Measurements from ENCODE around the gene FUBP1.
A peak's percentile ranks its signal among the peaks of the same experiment; 100 is the strongest.
"Not testable (repeated sequence)": the region's sequence is repeated elsewhere in the genome, so short reads cannot be mapped to it uniquely, and the experiment has no call there.

Gene FUBP1

DNA sequence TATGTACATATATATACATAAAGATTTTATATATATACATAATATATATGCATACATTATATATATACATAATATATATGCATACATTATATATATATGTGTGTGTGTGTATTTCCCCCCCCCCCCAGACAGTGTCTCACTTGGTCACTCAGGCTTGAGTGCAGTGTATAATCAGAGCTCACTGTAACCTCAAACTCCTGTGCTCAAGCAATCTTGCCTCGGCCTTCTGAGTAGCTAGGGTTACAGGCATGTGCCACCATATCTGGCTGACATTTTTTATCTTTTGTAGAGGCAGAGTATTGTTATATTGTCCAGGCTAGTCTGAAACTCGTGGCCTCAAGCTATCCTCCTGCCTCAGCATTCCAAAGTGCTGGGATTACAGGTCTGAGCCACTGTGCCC, 9.0 kb upstream of the FUBP1 start:
- DNase-seq (ENCODE audit: low spot score), result no peak

DNA sequence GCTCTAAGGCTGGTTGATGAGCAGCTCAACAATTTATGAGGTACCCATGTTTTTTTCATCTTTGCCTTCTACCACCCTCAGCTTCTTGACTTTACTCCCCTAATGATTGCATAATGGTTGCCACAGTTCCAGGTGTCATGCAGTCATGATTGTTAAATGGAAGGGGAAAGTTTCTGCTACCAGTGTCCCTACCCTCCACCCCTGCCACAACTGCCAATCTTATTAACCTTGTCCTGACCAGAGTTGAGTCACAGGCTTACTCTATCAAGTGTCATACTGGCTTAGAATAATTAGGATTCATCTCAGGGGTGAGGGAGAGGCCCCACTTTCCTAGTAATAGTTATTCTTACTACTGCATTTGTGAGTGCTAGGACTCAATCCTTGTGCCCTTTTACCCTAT, 7.9 kb upstream of the FUBP1 start:
- no peak for DNase-seq (ENCODE audit: low spot score)

DNA sequence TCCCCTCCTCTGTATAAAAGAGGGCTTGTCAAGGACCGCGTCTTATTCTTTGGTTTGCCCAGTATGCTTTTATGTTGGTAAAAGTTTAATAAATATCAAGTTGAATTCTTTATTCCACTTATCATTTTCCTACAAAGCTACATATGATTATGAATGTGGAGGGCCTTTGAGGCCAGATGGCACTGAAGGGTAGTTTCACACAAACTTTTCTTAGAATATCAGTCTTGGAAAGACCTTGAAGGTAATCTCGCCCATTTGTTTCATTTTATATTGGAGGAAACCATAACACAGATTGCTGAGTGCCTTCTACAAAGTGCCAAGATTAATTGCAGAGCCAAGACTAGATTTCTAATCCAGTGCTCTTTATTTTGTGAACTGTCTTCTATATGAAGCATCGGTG, 5.8 kb upstream of the FUBP1 start:
- DNase-seq (ENCODE audit: low spot score), result no peak

DNA sequence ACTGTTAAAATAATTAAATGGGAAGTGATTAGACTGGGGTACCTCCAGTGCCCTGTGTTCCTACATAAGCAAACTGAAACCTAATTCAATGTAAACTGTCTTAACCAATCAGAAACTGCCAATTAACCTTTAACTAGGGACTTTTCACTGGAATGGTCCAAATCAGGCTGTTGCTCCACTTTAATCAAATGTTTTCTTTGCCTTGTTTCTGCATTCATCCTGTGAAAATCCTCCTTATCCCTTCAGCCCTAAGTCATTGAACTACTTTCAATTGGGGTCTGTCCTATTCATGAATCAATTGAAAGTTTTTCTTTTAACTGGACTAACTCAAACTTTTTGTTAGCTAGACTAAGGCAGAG, 5.1 kb upstream of the FUBP1 start:
- no peak for DNase-seq (ENCODE audit: low spot score)

DNA sequence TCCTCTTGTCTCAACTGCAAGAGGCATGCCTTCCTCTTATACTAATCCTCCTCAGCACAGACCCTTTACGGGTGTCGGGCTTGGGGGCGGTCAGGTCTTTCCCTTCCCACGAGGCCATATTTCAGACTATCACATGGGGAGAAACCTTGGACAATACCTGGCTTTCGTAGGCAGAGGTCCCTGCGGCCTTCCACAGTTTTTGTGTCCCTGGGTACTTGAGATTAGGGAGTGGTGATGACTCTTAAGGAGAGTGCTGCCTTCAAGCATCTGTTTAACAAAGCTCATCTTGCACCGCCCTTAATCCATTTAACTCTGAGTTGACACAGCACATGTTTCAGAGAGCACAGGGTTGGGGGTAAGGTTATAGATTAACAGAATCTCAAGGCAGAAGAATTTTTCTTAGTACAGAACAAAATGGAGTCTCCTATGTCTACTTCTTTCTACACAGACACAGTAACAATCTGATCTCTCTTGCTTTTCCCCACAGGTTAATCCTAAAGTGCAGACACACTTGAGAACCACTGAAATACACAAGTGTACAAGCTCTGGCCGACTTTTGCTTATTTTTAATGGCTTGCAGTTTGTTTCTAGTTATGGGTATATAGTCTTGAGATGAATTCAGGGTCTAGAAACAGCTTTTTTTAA, 4.6 kb upstream of the FUBP1 start:
- DNase-seq (ENCODE audit: low spot score), result not testable (repeated sequence)

DNA sequence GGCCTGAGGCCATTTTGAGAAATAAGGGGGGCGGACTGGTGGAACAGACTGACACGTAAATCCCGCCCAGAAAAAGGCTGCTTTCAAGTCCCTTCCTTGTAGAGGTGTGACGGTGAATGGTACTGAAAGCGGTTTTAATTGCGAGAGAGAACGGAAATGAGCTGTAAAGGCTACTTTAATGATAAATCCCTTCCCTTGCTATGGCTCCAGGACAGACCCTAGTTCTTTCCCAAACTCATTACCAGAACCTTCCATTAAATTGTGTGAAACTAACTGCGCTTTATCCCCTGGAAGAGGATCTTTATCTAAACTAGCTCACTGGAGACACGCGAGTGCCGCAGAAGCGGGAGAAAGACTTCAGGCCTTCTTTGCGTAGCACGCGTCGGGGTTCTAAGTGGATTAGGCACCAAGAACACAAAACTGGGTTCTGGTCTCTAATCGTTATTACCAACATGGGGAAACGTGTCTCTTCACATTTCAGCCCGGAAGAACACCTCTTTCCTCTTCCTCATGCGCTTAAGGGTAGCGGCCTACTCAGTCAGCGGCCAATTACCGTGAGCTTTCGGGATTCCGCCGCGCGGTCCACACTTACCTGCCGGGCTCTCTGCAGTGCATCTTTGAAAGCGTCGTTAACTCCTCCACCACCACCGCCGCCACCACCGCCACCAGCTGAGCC, 441 bp downstream of the FUBP1 start:
- peak; percentile 6 for DNase-seq (ENCODE audit: low spot score)

DNA sequence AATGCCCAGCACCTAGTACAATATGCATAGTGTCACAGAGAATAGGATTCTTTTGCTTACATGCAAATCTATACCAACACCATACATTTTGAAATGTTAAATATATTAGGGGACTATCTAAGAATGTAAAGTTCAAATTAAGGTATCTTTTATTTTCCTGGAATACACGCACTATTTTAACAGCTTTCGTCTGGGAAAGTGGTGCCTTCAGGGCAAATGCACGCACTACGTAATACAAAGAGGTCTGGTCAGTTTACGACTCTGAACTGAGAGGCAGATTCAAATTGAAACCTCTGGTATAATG, 931 bp downstream of the FUBP1 start:
- DNase-seq (ENCODE audit: low spot score), result peak; percentile 73

DNA sequence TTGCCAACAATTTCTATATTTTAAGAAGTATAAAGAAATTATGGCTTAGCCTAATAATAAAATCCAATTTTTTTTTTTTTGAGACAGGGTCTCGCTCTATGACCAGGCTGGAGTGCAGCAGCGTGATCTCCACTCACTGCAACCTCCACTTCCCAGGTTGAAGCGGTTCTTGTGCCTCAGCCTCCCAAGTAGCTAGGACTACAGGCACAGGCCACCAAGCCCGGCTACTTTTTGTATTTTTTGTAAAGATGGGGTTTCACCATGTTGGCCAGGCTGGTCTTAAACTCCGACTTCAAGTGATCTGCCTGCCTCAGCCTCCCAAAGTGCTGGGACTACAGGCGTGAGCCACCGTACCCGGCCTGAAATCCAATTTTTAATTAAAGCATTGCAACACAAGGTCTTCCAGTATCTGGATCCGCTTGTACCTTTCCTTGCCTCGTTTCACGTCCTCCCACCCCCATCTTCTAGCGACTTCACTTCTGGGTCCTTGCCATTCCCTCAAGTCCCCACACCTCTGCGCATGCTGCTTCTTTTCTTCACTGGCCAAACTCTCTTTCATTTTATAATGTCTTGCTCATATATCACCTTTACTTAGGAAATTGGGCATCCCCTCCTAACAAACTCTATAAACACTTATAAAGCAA, 2.3 kb downstream of the FUBP1 start:
- DNase-seq (ENCODE audit: low spot score), result no peak

DNA sequence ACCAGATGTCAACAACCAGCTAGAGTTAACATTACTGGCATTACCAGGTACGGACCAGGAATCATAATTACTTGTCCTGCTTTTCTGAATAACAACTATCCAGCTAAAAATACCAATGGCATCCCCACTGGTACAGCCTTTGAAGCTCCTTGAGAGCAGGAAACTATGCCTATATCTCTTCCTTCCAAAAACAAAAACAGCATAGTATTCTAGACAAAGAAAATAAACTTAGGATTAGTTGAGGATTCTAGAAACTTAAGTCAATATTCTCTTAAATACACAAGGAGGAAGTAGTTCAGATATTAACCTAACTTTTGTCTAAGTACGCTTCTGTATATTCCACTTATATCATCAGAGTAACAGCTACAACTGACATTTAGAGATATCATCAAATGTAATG, 3.0 kb downstream of the FUBP1 start:
- no peak for DNase-seq (ENCODE audit: low spot score)

DNA sequence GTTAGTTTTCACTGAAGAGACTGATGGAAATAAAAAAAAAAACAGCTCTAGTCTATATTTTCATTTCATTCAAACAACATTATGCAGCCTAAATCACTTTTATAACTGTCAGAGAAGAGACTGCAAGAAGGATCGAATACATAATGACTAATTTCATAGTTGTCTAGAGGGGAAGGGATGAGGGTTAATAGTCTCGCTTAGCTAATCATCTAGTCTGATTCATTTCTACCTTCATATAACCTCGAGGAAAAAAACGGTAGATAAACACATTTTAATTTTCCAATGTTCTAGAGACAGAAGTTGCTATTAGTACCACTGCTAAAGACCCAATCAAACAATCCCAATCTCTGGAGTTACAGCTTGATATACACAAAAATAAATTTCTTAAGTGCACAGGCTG, 3.5 kb downstream of the FUBP1 start:
- DNase-seq (ENCODE audit: low spot score), result peak; percentile 45

DNA sequence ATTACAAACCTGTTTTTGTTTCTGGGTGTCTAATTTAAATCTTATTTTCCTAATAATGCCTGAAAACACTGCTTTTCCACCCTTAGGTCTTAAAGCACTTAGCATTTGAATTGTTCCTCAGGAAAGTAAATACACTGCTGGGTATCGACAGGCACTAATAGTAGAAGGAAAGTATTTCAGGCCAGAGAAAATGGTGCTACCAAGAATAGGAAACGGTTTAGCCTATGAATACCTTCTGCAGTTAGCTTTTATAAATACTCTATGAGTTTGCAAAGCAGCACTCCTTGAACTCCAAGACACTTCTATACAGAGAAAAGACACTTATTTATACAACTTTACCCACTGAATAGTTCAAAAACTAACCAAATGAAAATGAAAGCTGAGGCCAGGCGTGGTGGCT, 6.8 kb downstream of the FUBP1 start:
- DNase-seq (ENCODE audit: low spot score), result no peak

DNA sequence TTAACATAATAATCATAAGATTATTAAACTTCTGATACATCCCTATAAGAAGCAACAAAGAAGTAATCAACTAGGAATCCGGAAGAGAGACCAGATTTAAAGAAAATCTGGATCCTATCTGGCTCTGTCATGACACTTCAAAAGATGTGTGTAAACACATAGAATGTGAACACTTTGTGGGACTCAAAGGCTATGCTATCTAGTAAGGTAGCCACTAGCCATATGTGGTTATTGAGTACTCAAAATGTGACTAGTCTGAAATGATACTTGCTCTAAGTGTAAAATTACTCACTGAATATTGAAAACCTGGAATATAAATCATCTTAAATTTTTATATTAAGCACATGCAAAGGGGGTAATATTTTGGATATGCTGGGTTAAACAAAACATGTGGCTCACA, 8.7 kb downstream of the FUBP1 start:
- peak; percentile 9 for DNase-seq (ENCODE audit: low spot score)

DNA sequence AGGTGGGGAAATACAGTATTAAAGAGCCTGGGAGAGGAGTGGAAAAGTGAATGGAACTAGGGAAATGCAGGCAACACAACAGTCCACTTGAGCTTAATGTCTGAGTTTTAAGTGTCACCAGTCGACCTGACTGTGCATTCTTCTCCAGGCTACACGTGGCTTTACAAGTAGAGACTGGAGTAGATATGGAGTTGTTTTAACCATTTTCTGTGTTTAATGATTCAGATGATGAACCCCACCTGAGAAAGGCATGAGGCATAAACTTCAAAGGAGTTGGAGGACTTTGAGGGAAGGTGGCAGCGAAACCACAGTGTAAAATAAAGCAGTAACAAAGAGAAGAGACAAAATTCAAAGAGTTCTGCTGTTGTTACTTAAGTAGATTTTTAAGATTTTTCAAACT, 12.6 kb downstream of the FUBP1 start:
- DNase-seq (ENCODE audit: low spot score), result no peak

DNA sequence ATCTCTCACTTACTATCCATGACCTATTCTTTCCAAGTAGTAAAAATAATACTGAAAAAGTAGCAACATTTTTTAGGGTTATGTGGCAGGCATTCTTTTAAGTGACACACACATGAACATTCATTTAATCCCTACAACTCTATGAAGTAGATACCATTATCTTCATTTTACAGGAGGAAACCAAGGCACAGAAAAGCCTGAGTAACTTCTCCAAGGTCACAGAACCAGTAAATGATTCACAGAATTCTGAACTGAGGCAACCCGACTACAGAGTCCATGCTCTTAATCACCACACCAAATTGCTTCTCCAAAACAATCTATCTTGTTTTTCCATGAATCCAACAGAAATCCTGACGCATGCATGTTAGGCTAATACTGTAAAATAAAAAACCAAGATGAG, 17.5 kb downstream of the FUBP1 start:
- no peak for DNase-seq (ENCODE audit: low spot score)

DNA sequence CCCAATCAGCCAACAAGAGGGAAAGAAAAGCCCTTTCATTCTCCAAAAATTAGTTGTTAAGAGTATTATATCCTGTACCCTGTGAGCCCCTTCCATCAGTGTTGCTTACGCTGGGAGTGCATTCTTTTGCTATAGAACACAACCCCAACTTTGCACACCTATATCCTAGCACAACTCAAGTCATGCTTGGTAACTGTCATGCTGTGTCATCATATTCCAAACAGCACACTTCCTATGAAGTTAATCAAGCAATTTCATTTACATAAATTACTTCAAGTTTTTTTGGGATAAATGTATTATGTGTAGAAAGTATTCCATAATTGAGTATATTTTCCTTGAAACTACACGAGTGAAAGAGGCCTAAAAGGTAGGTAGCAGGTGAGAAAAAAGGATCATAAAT, 20.0 kb downstream of the FUBP1 start:
- DNase-seq (ENCODE audit: low spot score), result no peak

DNA sequence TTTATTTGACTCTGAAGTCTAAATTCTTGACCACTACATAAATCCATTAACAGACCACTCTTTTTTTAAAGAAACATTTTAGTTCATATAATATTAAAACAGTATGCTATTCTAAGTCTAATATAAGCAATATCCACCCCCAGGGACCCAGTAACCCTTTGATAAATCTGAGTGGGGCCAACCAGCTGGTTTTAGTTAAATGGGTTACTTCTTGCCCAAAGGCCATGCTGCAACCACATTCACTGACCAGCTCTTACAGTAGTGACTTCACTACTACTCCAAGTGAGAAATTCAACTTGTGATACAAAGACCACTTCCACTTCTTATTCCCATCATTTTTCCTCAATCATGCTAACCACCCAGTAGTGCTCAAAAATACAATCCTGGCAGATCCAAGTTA, 20.5 kb downstream of the FUBP1 start:
- no peak for DNase-seq (ENCODE audit: low spot score)

DNA sequence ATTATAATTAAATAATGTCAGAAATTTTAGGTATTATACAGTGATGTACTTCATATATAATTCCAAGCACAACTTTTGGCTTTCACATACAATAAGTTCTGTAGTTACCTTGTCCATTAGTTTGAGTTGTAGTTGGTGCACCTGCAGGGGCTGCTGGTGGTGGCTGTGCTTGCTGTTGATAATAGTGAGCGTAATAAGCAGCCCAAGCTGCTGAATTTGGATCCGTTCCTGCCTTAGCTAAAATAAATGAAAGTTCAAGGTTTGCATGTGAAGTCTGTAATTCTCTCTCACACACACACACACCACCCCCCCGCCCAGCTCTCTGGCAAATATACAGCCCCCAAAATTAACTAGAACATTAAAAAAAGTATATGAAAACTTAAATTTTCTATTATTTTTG, 22.4 kb downstream of the FUBP1 start:
- DNase-seq (ENCODE audit: low spot score), result no peak

DNA sequence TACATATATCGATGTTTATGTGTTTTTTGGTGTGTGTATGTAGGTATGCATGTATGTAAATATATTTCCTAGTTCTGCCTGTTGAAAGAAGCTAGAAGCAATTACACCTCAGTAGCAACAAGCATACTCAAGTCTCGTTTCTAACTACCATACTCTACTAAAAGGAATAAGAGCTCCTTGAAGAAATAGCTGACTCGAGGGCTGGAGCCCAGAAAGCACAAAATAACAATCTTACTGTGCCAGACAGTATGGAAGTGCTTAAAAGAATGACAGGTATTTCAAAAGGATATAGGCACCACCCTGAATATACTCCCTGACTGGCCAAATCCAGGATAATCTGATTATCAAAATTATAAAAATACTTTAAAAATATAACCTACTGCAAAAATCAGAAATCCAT, 23.2 kb downstream of the FUBP1 start:
- DNase-seq (ENCODE audit: low spot score), result no peak

DNA sequence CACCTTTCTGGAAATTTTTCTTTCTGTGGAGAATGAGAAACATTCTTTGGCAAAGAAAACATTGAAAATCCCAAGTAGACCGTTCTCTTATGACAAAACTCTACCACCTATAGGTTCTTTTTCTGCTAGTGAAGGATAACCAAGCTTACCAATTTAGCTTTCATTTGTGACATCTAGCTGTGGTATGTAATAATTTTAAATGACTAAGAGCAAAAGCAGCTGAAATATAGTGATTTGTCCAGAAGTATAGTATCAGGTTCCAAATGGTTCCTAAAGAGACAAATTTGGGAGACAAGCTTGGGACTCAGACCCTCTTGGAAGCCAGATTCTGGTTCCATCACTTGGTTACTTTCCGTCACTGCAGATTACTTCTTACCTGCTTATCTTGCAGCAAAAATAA, 24.4 kb downstream of the FUBP1 start:
- no peak for DNase-seq (ENCODE audit: low spot score)

DNA sequence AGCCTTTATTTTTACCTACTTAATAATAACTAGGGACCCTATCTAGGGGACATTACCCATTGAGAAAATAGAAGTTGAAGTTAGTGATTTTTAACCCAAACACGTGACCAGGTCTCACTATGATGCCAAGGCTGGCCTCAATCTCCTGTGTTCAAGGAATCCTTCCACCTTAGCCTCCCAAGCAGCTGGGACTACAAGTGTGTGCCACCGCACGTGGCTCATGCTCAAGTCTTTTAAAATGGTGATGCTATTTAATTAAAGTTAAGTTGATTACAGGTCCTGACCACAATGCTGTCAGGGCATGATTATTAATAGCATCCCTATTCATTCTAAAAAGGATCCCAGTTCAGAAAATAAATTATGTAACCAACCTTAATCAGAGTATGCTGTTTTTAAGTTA, 25.0 kb downstream of the FUBP1 start:
- DNase-seq (ENCODE audit: low spot score), result no peak

DNA sequence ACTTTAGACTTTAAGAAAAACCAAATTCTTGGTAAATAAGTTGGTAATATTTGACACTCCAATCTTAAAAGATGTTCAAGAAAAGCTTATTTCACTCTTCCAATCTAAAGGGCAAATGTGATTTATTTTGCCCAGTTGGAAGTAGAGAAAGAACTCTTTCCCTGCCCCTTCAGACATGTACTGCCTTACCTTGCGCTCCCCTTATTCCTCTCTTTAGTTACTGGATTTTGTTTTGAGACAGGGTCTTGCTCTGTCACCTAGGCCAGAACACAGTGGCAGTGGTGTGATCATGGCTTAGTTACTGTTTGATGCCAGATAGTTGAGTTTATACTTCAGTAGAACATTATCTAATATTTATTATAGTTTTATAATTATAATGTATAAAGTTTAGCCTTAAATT, 27.5 kb downstream of the FUBP1 start:
- DNase-seq (ENCODE audit: low spot score), result no peak

DNA sequence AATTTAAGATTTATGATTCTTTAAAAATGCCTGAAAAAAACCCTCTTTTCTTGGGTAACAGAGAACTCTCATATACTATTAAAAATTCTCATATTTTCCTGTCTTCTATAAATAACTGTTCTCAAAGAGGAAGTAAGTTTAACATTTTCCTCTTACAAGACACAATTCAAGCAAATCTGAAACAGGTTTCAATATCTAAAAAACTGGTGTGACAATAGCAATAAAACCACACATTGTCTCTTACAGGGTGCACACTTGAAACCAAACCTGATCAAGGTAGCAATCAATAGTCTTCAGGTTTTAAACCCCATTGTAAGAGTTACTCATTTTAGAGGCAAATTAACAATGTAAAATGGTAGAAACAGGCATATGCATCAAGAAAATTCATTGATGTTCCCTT, 28.0 kb downstream of the FUBP1 start:
- no peak for DNase-seq (ENCODE audit: low spot score)

DNA sequence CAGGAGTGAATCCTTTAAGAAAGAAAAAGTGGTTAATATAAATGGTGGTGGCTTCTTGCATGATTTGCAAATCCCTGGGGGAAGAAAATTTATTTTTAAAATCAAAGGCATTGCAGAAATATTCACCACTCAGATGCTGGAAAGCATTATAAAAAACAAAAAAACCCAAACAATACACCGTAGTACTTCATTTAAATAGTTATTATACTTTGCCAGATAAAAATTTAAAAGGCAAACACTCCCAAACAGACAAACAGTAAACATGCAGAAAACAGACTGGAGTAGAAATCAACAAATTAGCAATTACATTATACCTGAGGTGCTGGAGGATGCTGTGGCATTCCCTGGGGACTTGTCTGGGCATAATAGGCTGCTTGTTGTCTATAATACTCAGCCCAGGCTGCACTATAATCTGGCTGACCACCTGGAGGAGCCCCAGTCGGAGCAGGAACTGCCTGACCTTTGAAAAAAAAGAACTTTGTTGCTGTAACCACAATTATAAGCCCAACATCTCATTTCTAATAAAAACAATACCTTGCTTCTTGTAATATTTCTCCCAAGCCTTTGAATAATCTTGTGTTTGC, 29.9 kb downstream of the FUBP1 start:
- DNase-seq (ENCODE audit: low spot score), result peak; percentile 20

DNA sequence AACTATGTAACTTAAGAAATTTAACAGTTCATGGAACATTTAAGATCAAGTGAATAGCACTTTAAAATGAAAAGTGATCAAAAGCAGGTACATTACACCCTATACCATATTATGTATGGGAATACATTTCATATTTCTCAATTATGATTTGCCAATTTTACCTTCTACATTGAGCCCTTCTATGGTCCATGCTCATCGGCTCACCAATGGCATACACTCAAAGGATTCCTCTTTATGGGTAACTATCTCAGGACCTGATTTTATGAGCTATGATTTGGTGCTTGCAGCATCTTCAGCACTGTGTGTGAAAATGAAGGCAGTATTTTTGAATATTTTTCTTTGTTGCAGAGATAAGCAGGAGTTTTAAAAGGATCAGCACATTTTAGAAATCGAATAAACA, 33.5 kb downstream of the FUBP1 start:
- DNase-seq (ENCODE audit: low spot score), result no peak

All from GM03348 (cell line).